ENCODE data around the gene DISP2. TPM values are rescaled to one million over a fixed set of nuclear protein-coding genes. Genes with fewer than 3 reads are reported as not detected.

Gene DISP2
- total RNA-seq, 1 experiment from 2014 or later, result 10.0 TPM

DNA sequence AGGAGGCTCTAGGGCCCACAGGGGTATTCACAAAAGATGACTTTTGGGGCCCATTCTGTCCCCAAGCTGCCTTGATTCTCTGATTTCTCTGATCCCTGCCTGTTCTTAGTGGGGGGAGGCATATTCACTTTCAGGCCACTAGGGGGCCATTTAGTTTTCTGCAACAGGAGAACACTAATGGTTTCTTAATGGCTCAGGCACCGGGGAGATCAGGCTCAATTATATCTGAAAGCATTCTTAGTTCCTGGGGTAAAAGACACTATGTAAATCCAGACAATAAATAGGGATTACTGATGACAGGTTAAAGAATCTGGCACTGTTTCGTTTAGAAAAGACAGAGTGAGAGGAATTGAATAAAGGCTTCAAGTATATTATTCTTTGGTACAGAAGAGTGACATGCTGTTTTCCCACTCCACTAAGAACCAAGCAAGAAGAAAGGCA, 37.1 kb upstream of the DISP2 start:
- ChIA-PET POLR2A (interaction anchor here (0.6 kb wide), 1 partner anchor 110 kb away, joined by 7 read pairs; no protein-coding TSS in a partner anchor), CTCF (interaction anchor here (0.7 to 3.2 kb wide), 2 partner anchors 18 to 162 kb away, joined by 3 to 30 read pairs; partner anchors contain the start of gene CCDC9B)
- no peak overlapping the region for H3K4me3 ChIP-seq (ENCODE audit: low read depth in 2 of 2, low read length in 2 of 2)
- TF ChIP-seq, protein P1, sequence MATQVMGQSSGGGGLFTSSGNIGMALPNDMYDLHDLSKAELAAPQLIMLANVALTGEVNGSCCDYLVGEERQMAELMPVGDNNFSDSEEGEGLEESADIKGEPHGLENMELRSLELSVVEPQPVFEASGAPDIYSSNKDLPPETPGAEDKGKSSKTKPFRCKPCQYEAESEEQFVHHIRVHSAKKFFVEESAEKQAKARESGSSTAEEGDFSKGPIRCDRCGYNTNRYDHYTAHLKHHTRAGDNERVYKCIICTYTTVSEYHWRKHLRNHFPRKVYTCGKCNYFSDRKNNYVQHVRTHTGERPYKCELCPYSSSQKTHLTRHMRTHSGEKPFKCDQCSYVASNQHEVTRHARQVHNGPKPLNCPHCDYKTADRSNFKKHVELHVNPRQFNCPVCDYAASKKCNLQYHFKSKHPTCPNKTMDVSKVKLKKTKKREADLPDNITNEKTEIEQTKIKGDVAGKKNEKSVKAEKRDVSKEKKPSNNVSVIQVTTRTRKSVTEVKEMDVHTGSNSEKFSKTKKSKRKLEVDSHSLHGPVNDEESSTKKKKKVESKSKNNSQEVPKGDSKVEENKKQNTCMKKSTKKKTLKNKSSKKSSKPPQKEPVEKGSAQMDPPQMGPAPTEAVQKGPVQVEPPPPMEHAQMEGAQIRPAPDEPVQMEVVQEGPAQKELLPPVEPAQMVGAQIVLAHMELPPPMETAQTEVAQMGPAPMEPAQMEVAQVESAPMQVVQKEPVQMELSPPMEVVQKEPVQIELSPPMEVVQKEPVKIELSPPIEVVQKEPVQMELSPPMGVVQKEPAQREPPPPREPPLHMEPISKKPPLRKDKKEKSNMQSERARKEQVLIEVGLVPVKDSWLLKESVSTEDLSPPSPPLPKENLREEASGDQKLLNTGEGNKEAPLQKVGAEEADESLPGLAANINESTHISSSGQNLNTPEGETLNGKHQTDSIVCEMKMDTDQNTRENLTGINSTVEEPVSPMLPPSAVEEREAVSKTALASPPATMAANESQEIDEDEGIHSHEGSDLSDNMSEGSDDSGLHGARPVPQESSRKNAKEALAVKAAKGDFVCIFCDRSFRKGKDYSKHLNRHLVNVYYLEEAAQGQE (IDR thresholded peaks at IDR 0.05; ENCODE audit: insufficient read depth in 1 of 2, low read depth in 2 of 2, low read length in 1 of 2), result no peak
- TF ChIP-seq, protein P2, sequence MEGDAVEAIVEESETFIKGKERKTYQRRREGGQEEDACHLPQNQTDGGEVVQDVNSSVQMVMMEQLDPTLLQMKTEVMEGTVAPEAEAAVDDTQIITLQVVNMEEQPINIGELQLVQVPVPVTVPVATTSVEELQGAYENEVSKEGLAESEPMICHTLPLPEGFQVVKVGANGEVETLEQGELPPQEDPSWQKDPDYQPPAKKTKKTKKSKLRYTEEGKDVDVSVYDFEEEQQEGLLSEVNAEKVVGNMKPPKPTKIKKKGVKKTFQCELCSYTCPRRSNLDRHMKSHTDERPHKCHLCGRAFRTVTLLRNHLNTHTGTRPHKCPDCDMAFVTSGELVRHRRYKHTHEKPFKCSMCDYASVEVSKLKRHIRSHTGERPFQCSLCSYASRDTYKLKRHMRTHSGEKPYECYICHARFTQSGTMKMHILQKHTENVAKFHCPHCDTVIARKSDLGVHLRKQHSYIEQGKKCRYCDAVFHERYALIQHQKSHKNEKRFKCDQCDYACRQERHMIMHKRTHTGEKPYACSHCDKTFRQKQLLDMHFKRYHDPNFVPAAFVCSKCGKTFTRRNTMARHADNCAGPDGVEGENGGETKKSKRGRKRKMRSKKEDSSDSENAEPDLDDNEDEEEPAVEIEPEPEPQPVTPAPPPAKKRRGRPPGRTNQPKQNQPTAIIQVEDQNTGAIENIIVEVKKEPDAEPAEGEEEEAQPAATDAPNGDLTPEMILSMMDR (IDR thresholded peaks at IDR 0.05), result peak; percentile 94
- no peak overlapping the region for H3K27ac ChIP-seq (ENCODE audit: low read length)
- H3K9me3 ChIP-seq (ENCODE audit: control insufficient read depth, insufficient read depth, low read depth, low read length), result no peaks in the 10 kb centered on the region
- BruUV-seq (replicated peaks), result no TSS peak
- peak; percentile 33; the same call in 1 of the 2 replicates for ATAC-seq
- in situ Hi-C loops (cut with HindIII; ENCODE audit: low pct_unique_long_range_greater_than_20kb, low sequenced_read_pairs), result no loop called here
- H3K27me3 ChIP-seq (ENCODE audit: control insufficient read depth, insufficient read depth, low read length), result no peaks in the 10 kb centered on the region
- peaks cover 15% of the 10 kb centered on the region for H3K4me1 ChIP-seq (ENCODE audit: control insufficient read depth, insufficient read depth, low read length)
- no peaks in the 10 kb centered on the region for H3K36me3 ChIP-seq (ENCODE audit: control insufficient read depth, insufficient read depth, low read length)
- intact Hi-C loops (cut with micrococcal nuclease; ENCODE audit: unreplicated experiment), result loop anchor here (5.0 kb wide), 1 partner anchor 101 kb away; no protein-coding TSS in a partner anchor
- DNase-seq (ENCODE audit: low read depth, low spot score), result no peak

DNA sequence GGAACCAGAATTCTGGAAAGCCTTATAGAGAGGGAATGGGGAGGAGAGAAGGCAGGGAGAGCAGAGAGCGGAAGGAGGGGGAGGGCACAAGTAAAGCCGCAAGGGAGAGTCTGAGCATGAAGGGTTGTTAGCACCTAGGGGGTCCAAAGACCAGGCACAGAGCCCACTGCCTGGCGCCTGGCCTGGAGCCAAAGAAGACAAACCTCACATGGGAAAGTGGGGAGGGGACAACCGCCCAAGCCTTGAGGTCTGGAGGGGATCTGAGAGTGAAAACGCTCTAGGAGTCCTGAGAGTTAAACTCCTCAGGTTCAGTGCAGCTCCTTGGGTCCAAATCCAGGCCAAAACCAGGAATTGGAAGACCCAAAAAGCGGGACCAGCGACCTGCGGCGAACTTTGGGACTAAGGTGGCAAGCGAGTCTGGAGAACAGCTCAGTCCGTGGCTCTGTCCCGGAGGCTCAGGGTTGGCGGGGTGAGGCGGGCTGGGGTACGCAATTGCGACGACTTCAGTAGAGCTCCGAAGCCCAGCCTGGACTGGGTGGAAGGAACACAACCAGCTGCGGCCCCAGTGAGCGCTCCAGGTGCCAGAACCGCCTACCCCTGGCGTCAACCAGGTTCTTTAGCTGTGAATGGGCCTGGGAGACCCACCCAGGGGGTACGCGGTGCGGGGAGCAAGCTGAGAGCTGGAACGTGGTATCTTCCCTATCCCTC, 35.3 kb upstream of the DISP2 start:
- CTCF ChIA-PET, result interaction anchor here (0.6 to 3.2 kb wide), 8 partner anchors 10 to 1430 kb away, joined by 3 to 30 read pairs (median 4); partner anchors contain the start of gene CCDC9B

More for the DNA sequence above, 35.3 kb upstream of the DISP2 start:
- TF ChIP-seq SIN3A (IDR thresholded peaks at IDR 0.05; ENCODE audit: borderline replicate concordance, insufficient read depth, low read depth, low read length) (no peak), POLR2AphosphoS5 (IDR thresholded peaks at IDR 0.05; ENCODE audit: low read depth, low read length) (no peak), TCF7L2 (IDR thresholded peaks at IDR 0.05; ENCODE audit: low read depth, low read length) (no peak)
- TF ChIP-seq, protein P1 (IDR thresholded peaks at IDR 0.05; ENCODE audit: insufficient read depth in 1 of 2, low read depth in 2 of 2, low read length in 1 of 2), result no peak
- TF ChIP-seq, protein P2 (IDR thresholded peaks at IDR 0.05), result no peak
- H3K27me3 ChIP-seq (ENCODE audit: control insufficient read depth, insufficient read depth, low read length), result no peaks in the 10 kb centered on the region
- intact Hi-C loops (cut with micrococcal nuclease; ENCODE audit: unreplicated experiment) (loop anchor here (5.0 kb wide), 1 partner anchor 100 kb away; no protein-coding TSS in a partner anchor), in situ Hi-C loops (cut with HindIII; ENCODE audit: low pct_unique_long_range_greater_than_20kb, low sequenced_read_pairs) (no loop called here)
- BruUV-seq (replicated peaks), result no TSS peak
- H3K9me3 ChIP-seq (ENCODE audit: control insufficient read depth, insufficient read depth, low read depth, low read length), result no peaks in the 10 kb centered on the region
- peaks cover 22% of the 10 kb centered on the region for H3K4me1 ChIP-seq (ENCODE audit: control insufficient read depth, insufficient read depth, low read length)
- DNase-seq (ENCODE audit: low read depth, low spot score), result no peak
- no peak overlapping the region for H3K27ac ChIP-seq (ENCODE audit: low read length)
- POLR2A ChIA-PET, result interaction anchor here (0.9 kb wide), 1 partner anchor 16 kb away, joined by 4 read pairs; no protein-coding TSS in a partner anchor
- ATAC-seq, result peak; percentile 1; the same call in 1 of the 2 replicates
- peak overlapping the region; percentile 55 to 63 for H3K4me3 ChIP-seq (ENCODE audit: low read depth in 2 of 2, low read length in 2 of 2)
- no peaks in the 10 kb centered on the region for H3K36me3 ChIP-seq (ENCODE audit: control insufficient read depth, insufficient read depth, low read length)

Data from Panc1 (cell line).